Skeletal muscle tissue (tissue), 4 donors: ENCODE data around the gene OSMR. TPM values are rescaled to one million over a fixed set of nuclear protein-coding genes. Genes with fewer than 3 reads are reported as not detected.

Experiments
- H3K27ac ChIP-seq: one replicate; pipeline ENCODE4 v1.7.0; 2013; ENCODE audit warnings: mild to moderate bottlenecking, low read depth, low read length, inconsistent platforms
- H3K27me3 ChIP-seq, 3 donors: one replicate each; pipeline ENCODE4 v1.7.0; 2013; ENCODE audit warnings: low read length in 3 of 3; ENCODE audit not compliant: control insufficient read depth in 3 of 3, insufficient read depth in 3 of 3
- H3K36me3 ChIP-seq, 3 donors: one replicate each; pipeline ENCODE4 v1.7.0; 2013; ENCODE audit warnings: low read length in 3 of 3; ENCODE audit not compliant: control insufficient read depth in 3 of 3, insufficient read depth in 3 of 3
- H3K4me1 ChIP-seq, 3 donors: one replicate each; pipeline ENCODE4 v1.7.0; 2013; ENCODE audit warnings: low read length in 3 of 3, mild to moderate bottlenecking in 3 of 3; ENCODE audit not compliant: control insufficient read depth in 3 of 3, insufficient read depth in 3 of 3
- H3K4me3 ChIP-seq, 3 donors: one replicate each; pipeline ENCODE4 v1.7.0; 2013; ENCODE audit warnings: low read length in 3 of 3
- H3K9ac ChIP-seq, 3 donors: one replicate each; pipeline ENCODE4 v1.7.0; 2013; ENCODE audit warnings: low read length in 3 of 3, mild to moderate bottlenecking in 3 of 3, moderate library complexity in 2 of 3, low read depth in 1 of 3
- H3K9me3 ChIP-seq, 3 donors: one replicate each; pipeline ENCODE4 v1.7.0; 2013; ENCODE audit warnings: low read length in 3 of 3; ENCODE audit not compliant: control insufficient read depth in 3 of 3
- total RNA-seq: library from RNA; depleted of rRNA; stranded (reverse); fragments of >200 nt; gene quantifications from one replicate; pipeline ENCODE4 v1.2.3, GENCODE V29; 2014
- donor health status: Osteomylitis.

Gene OSMR
- total RNA-seq, 1 donor from 2014 or later = 4.2 TPM

DNA sequence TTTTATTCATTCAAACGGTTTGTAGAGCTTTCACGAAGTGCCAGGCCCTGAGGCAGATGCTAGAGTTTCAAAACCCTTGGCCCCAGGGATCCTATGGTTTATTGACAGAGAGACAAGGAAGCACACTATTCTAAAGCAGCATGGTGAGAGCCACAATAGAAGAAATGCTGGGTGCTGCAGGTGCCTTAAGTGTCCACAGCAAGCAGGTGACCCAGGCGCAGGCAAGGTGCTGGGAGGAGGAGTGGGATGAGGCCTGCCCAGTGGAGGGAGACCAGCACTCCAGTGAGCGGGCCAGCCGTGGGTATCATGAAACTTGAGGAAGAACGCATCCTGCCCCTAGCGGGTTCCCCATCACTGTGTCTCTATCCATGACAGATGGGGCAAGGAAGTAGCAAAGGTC lies 71.0 kb downstream of the OSMR start:
- Histone ChIP-seq H3K27me3 (no peaks in the 10 kb centered on the region), H3K27ac (no peak overlapping the region), H3K4me3 (no peak overlapping the region), H3K9me3 (no peaks in the 10 kb centered on the region), H3K9ac (no peak overlapping the region), H3K36me3 (peaks cover 0 to 15% (median 2%) of the 10 kb centered on the region in 3 donors), H3K4me1 (no peaks in the 10 kb centered on the region)

DNA sequence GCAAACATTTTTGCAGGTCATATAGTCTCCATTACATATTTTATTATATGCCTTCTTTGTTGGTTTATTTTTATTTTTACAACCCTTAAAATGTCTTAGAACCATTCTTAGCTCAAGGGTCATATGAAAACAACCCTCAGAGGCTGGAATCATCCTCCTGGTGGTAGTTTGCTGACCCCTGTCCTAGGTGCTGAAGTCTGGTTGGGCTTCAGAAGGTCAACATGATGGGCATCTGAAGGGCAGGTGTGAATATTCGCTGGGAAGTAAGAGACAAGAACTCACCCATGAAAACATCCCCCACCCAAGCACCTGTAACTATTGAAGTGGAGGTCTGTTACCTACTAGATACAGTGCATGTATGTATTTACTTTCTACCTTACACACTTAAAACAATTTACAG lies 75.4 kb downstream of the OSMR start:
- Histone ChIP-seq H3K9ac (no peak overlapping the region), H3K9me3 (no peaks in the 10 kb centered on the region), H3K27me3 (no peaks in the 10 kb centered on the region), H3K4me1 (peaks cover 0 to 4% (median 0%) of the 10 kb centered on the region in 3 donors), H3K27ac (no peak overlapping the region), H3K36me3 (peaks cover 0 to 23% (median 5%) of the 10 kb centered on the region in 3 donors), H3K4me3 (no peak overlapping the region)

DNA sequence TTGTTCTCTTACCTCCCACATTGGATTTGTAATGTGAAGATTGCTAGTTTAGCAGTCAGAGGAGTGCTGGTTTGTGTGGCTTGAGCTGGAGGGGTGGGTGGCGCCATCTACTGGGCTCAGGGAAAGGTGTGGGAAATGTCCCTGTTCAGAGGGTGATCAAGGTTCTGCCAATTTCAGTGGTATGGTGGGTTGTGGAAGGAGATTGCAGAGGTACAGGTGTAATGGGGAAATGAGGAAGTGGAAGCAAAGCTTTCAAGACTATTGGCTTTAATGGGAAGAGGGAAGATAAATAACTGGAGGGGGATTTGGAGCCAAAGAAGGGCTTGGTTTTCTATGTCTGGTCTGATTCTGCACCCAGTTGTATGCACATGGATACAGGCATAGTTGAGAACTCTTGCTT lies 76.4 kb downstream of the OSMR start:
- no peak overlapping the region for H3K27ac ChIP-seq
- no peak overlapping the region for H3K4me3 ChIP-seq
- peaks cover 0 to 4% (median 0%) of the 10 kb centered on the region in 3 donors for H3K4me1 ChIP-seq
- no peak overlapping the region for H3K9ac ChIP-seq
- peaks cover 0 to 25% (median 4%) of the 10 kb centered on the region in 3 donors for H3K36me3 ChIP-seq
- no peaks in the 10 kb centered on the region for H3K9me3 ChIP-seq
- H3K27me3 ChIP-seq = no peaks in the 10 kb centered on the region

- peaks cover 0 to 4% (median 0%) of the 10 kb centered on the region in 3 donors for H3K4me1 ChIP-seq
- no peak overlapping the region for H3K9ac ChIP-seq
- no peaks in the 10 kb centered on the region for H3K9me3 ChIP-seq
- H3K36me3 ChIP-seq = peaks cover 0 to 24% (median 2%) of the 10 kb centered on the region in 3 donors
- H3K4me3 ChIP-seq = no peak overlapping the region
- H3K27ac ChIP-seq = no peak overlapping the region
- peaks cover 0 to 3% (median 0%) of the 10 kb centered on the region in 3 donors for H3K27me3 ChIP-seq
These were observed 78.0 kb downstream of the OSMR start for GRCh38 chr5:38923661-38924451.

DNA sequence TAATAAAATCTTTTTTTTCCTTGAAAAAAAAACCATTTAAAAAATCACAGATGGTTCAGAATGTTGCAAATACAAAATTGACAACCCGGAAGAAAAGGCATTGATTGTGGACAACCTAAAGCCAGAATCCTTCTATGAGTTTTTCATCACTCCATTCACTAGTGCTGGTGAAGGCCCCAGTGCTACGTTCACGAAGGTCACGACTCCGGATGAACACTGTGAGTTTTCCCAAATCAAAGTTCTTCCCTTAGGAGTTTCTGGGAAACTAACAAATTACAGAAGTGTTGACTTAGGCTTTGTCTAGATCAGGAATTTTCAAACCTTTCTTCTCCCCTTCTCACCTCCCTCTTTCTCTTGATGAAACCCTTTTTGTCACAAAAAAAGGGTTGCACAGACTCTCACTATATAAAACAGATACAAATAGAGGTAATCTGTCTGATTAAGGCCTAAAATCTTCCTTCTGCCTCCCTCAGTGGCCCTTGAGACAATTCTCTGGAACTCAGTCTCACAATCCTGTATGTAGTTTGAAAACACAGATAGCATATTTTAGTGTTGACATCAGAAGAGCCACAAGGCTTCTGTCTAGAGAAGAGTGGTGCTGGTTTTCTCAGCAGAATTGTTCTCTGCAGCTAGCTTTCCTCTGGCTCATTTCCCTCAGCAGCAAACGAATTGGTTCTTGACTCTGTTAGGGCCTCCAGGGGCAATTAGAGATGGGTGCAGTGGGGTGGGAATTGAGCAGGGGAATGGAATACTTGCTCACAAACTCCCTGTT lies 79.5 kb downstream of the OSMR start:
- Histone ChIP-seq H3K9ac (no peak overlapping the region), H3K4me1 (peaks cover 0 to 4% (median 0%) of the 10 kb centered on the region in 3 donors), H3K27me3 (peaks cover 0 to 3% (median 0%) of the 10 kb centered on the region in 3 donors), H3K9me3 (no peaks in the 10 kb centered on the region), H3K36me3 (peaks cover 0 to 19% (median 2%) of the 10 kb centered on the region in 3 donors), H3K4me3 (no peak overlapping the region), H3K27ac (peak overlapping the region; percentile 28)

DNA sequence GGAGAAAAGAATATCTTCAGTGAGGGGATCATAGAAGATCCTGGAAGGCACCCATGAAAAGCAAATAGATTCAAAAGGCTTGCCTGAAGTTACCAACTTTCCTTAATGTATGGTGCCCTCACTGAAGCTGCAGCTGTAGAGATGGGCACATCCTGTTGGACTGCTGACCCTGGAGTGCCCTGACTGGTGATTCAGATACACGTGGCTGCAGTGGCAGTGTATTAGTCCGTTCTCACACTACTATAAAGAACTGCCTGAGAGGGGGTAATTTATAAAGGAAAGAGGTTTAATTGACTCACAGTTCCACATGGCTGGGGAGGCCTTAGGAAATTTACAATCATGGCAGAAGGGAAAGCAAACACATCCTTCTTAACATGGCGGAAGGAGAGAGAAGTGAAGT lies 80.3 kb downstream of the OSMR start:
- Histone ChIP-seq H3K9me3 (no peaks in the 10 kb centered on the region), H3K4me1 (peaks cover 0 to 4% (median 0%) of the 10 kb centered on the region in 3 donors), H3K27ac (no peak overlapping the region), H3K27me3 (peaks cover 0 to 3% (median 0%) of the 10 kb centered on the region in 3 donors), H3K4me3 (no peak overlapping the region), H3K36me3 (peaks cover 0 to 20% (median 2%) of the 10 kb centered on the region in 3 donors), H3K9ac (no peak overlapping the region)

DNA sequence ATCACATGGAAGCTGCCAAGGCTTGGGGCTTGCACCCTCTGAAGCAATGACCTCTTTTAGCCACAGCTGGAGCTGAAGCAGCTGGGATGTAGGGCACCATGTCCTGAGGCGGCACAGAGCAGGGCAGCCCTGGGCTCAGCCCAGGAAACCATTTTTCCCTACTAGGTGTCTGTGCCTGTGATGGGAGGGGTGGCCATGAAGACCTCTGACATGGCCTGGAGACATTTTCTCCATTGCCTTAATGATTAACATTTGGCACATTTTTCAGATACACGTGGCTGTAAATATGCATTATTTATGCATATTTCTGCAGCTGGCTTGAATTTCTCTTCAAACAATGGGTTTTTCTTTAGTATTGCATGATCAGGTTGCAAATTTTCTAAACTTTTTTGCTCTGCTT lies 81.7 kb downstream of the OSMR start:
- Histone ChIP-seq H3K27me3 (peaks cover 0 to 3% (median 0%) of the 10 kb centered on the region in 3 donors), H3K4me3 (no peak overlapping the region), H3K9me3 (no peaks in the 10 kb centered on the region), H3K27ac (no peak overlapping the region), H3K4me1 (peaks cover 0 to 4% (median 0%) of the 10 kb centered on the region in 3 donors), H3K36me3 (peaks cover 0 to 23% (median 4%) of the 10 kb centered on the region in 3 donors), H3K9ac (no peak overlapping the region)

DNA sequence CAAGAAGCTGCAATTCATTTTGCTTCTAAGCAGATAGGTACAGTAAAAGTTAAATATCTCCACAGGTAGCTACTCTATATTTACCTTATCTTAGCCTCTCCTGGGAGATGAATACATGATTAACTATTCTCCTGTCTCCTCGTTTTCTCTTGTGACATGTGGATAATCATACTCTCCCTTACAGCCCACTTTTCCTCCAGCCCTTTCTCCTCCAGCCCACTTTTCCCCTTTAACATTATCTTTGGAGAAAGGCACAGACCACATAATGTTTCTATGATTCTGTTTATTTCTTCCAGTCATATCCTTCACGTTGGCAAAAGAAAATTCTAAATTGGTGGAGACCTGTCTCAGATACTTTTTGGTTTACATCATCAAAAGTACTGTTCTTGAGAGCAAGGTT lies 84.0 kb downstream of the OSMR start:
- Histone ChIP-seq H3K9ac (no peak overlapping the region), H3K9me3 (no peaks in the 10 kb centered on the region), H3K27me3 (peaks cover 0 to 3% (median 0%) of the 10 kb centered on the region in 3 donors), H3K4me1 (no peaks in the 10 kb centered on the region), H3K36me3 (peaks cover 0 to 31% (median 15%) of the 10 kb centered on the region in 3 donors), H3K4me3 (no peak overlapping the region), H3K27ac (no peak overlapping the region)

DNA sequence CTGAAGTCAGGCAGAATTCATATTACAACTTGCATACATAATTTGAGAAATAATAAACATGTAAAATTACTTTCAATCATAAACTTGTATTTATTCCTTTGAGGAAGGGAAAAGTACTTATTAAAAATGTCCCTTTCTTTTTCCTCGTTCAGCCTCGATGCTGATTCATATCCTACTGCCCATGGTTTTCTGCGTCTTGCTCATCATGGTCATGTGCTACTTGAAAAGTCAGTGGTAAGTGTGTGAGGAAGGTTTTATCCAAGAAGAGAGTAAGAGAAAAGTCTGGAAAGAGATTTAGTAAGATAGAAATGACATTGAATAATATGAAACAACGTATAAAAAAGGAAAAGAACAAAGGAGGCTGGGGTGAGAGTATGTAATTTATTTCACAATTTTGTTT lies 85.9 kb downstream of the OSMR start:
- H3K9ac ChIP-seq = no peak overlapping the region
- no peak overlapping the region for H3K27ac ChIP-seq
- no peak overlapping the region for H3K4me3 ChIP-seq
- H3K36me3 ChIP-seq = peaks cover 0 to 27% (median 21%) of the 10 kb centered on the region in 3 donors
- no peaks in the 10 kb centered on the region for H3K9me3 ChIP-seq
- H3K27me3 ChIP-seq = peaks cover 0 to 3% (median 0%) of the 10 kb centered on the region in 3 donors
- no peaks in the 10 kb centered on the region for H3K4me1 ChIP-seq
